MM.1S (cell line): ENCODE measurements around the gene PDE12.

Experiments used
- DNase-seq: peaks from one replicate; pipeline ENCODE4 v3.0.0-alpha.2; 2015
- H2AFZ ChIP-seq: fragments of 300-600 bp; sonication (generic); 2 replicates; pipeline ENCODE4 v1.6.0; 2016; ENCODE audit warnings: antibody characterized with exemption, low read length
- H3F3A ChIP-seq: fragments of 300-600 bp; sonication (generic); 2 replicates; pipeline ENCODE4 v1.6.1; 2016; ENCODE audit warnings: mild to moderate bottlenecking, antibody characterized with exemption, low read length, moderate library complexity, mixed read lengths; ENCODE audit not compliant: insufficient read depth
- H3K27ac ChIP-seq: fragments of 300-600 bp; sonication (generic); 2 replicates; pipeline ENCODE4 v1.5.1; 2016; ENCODE audit warnings: mild to moderate bottlenecking, low read length
- H3K27me3 ChIP-seq: fragments of 300-600 bp; sonication (generic); replicated peaks from 2 replicates; pipeline ENCODE4 v1.6.0; 2016; ENCODE audit warnings: low read length; ENCODE audit not compliant: insufficient read depth
- H3K36me3 ChIP-seq: fragments of 300-600 bp; sonication (generic); replicated peaks from 2 replicates; pipeline ENCODE4 v1.6.1; 2016; ENCODE audit warnings: mild to moderate bottlenecking, low read length, mixed read lengths; ENCODE audit not compliant: insufficient read depth
- H3K4me1 ChIP-seq: fragments of 300-600 bp; sonication (generic); 2 replicates; pipeline ENCODE4 v1.6.1; 2016; ENCODE audit warnings: low read length, mixed read lengths
- H3K4me2 ChIP-seq: fragments of 300-600 bp; sonication (generic); 2 replicates; pipeline ENCODE4 v1.6.0; 2016; ENCODE audit warnings: low read depth, low read length
- H3K4me3 ChIP-seq: fragments of 300-600 bp; sonication (generic); 2 replicates; pipeline ENCODE4 v1.5.1; 2016; ENCODE audit warnings: low read length, mixed read lengths
- H3K79me2 ChIP-seq: fragments of 300-600 bp; sonication (generic); 2 replicates; pipeline ENCODE4 v1.6.1; 2016; ENCODE audit warnings: mixed run types, low read length, mixed read lengths
- H3K9ac ChIP-seq: fragments of 300-600 bp; sonication (generic); 2 replicates; pipeline ENCODE4 v1.6.1; 2016; ENCODE audit warnings: low read length, mixed read lengths
- H3K9me2 ChIP-seq: fragments of 300-600 bp; sonication (generic); replicated peaks from 2 replicates; pipeline ENCODE4 v1.6.1; 2016; ENCODE audit warnings: mild to moderate bottlenecking, low read length, mixed read lengths; ENCODE audit not compliant: insufficient read depth
- H3K9me3 ChIP-seq: fragments of 300-600 bp; sonication (generic); replicated peaks from 2 replicates; pipeline ENCODE4 v1.6.1; 2016; ENCODE audit warnings: mild to moderate bottlenecking, low read length, mixed read lengths; ENCODE audit not compliant: insufficient read depth
- H4K20me1 ChIP-seq: fragments of 300-600 bp; sonication (generic); 2 replicates; pipeline ENCODE4 v1.6.1; 2016; ENCODE audit warnings: mild to moderate bottlenecking, low read length, moderate library complexity, mixed read lengths; ENCODE audit not compliant: insufficient read depth
- CTCF ChIP-seq: fragments of 300-600 bp; sonication (generic); IDR thresholded peaks from 2 replicates; pipeline ENCODE4 v1.5.1; 2016; ENCODE audit warnings: antibody characterized with exemption, low read length, mixed read lengths
- EZH2 ChIP-seq: fragments of 300-600 bp; sonication (generic); optimal IDR thresholded peaks from 2 replicates; pipeline ENCODE3; 2017; ENCODE audit warnings: low read depth, mild to moderate bottlenecking, antibody characterized with exemption, low read length, mixed read lengths
- EZH2phosphoT487 ChIP-seq: fragments of 300-600 bp; sonication (generic); IDR thresholded peaks from 2 replicates; pipeline ENCODE4 v1.6.1; 2018; ENCODE audit warnings: antibody characterized with exemption, low read length

PDE12 gene

DNA sequence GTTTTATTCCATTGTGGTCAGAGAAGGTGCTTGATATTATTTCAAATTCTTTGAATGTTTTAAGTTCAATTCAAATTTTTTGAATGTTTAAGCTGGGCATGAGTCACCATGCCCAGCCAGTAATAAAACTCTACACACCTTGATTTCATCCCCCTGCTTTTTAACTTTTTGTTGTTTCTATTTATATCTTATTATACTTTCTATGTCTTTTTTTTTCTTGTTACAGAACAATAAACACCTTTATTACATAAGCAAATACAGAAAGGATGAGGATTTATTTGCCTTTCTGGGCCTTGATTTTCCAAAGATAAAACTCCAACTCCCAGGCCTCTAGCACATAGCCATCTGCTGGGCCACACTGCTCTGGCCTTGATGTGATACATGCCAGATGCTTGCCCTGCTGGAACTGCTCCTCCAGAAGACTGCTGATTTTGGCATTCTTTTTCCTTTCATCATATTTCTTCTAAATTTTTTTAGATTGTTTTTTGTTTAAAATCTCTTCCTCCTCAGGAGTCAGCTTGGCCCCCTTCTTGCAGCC is 25.9 kb upstream of the PDE12 start:
- Histone ChIP-seq H2AFZ (no peak overlapping the region), H3K36me3 (no peaks in the 10 kb centered on the region), H4K20me1 (no peaks in the 10 kb centered on the region), H3K9me2 (no peaks in the 10 kb centered on the region), H3F3A (no peaks in the 10 kb centered on the region), H3K4me2 (no peak overlapping the region), H3K9me3 (no peaks in the 10 kb centered on the region), H3K27me3 (no peaks in the 10 kb centered on the region), H3K4me1 (no peaks in the 10 kb centered on the region), H3K9ac (no peak overlapping the region), H3K27ac (no peak overlapping the region), H3K4me3 (no peak overlapping the region), H3K79me2 (no peaks in the 10 kb centered on the region)
- DNase-seq: no peak
- TF ChIP-seq CTCF (no peak), EZH2phosphoT487 (no peak), EZH2 (no peak)

- H4K20me1 ChIP-seq: no peaks in the 10 kb centered on the region
- H3K27ac ChIP-seq: no peak overlapping the region
- H3K4me2 ChIP-seq: no peak overlapping the region
- no peak overlapping the region for H3K4me3 ChIP-seq
- H3F3A ChIP-seq: no peaks in the 10 kb centered on the region
- no peaks in the 10 kb centered on the region for H3K36me3 ChIP-seq
- H3K27me3 ChIP-seq: no peaks in the 10 kb centered on the region
- no peaks in the 10 kb centered on the region for H3K9me3 ChIP-seq
- H2AFZ ChIP-seq: no peak overlapping the region
- no peak overlapping the region for H3K9ac ChIP-seq
- H3K9me2 ChIP-seq: no peaks in the 10 kb centered on the region
- no peaks in the 10 kb centered on the region for H3K79me2 ChIP-seq
- no peak for DNase-seq
- no peaks in the 10 kb centered on the region for H3K4me1 ChIP-seq
- TF ChIP-seq CTCF: no peak
- no peak for TF ChIP-seq EZH2
- no peak for TF ChIP-seq EZH2phosphoT487
Observed at GRCh38 chr3:57538465-57538864, 17.6 kb upstream of the PDE12 start.

DNA sequence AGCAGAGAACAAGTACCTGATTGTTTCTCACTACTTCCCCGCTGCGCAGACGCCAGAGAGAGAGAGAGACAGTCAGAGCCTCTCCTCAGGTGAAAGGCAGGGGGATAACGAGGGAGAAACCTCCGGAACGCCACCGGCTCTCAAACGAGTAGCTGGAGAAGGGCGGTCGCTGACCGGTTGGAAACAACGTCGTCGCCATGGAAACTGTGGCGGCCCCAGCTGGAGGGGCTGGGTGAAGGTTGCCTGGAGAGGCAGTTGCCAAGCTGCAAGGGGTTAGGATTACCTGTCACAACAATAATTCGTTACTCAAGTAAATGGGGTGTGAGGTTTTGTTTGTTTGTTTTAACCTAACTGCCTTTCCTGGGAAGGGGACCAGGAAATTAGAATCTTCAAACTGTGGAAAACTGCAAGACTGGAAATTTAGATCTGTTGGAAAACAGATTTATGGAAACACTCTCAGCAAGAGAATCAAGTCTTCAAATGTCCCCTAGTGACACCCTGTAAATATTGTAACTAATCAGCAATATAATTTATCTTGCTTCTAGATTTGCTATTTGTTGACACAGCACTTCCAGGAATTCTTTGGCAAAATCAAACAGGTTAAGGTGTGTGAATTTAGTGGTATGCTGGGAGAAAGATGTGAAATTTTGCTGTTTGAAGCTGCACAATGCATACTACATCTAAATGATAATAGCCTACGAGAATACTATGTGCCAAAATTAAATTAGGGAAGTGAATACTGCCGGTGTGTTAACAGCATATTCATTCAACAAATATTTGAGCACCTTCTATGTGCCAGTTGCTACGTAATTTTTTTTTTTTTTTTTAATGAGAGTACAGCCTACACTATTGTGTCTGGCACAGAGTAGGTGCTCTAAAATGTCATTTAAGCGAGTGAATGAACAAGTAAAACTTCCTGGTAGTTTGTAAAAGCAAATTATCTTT is 11.6 kb upstream of the PDE12 start, which contains the start of gene DNAH12:
TSS of gene DNAH12 (minus strand) at position 164 of the 945 bp plus-strand sequence. CDS start 1,474 bp downstream, outside the sequence.
- no peak within 1 kb of the TSS for H3K27ac ChIP-seq
- H2AFZ ChIP-seq: no peak within 1 kb of the TSS
- no peaks in the 10 kb centered on the region for H3K36me3 ChIP-seq
- no peaks in the 10 kb centered on the region for H3K27me3 ChIP-seq
- no peaks in the 10 kb centered on the region for H3K9me3 ChIP-seq
- no peak within 1 kb of the TSS for H3K9ac ChIP-seq
- TF ChIP-seq EZH2phosphoT487 (no peak), EZH2 (no peak), CTCF (no peak)
- no peaks in the 10 kb centered on the region for H3K4me1 ChIP-seq
- no peaks in the 10 kb centered on the region for H4K20me1 ChIP-seq
- H3K9me2 ChIP-seq: no peaks in the 10 kb centered on the region
- no peaks in the 10 kb centered on the region for H3F3A ChIP-seq
- H3K4me2 ChIP-seq: no peak within 1 kb of the TSS
- no peak for DNase-seq
- H3K4me3 ChIP-seq: no peak within 1 kb of the TSS
- no peaks in the 10 kb centered on the region for H3K79me2 ChIP-seq
